Stimulated activated CD8-positive, alpha-beta memory T cell treated with anti-CD3 and anti-CD28 coated beads, Interleukin-2, amount 100 ng/mL, for 48 hours (primary cell): ENCODE measurements around the gene BPTF.
"Not testable (repeated sequence)": the region's sequence is repeated elsewhere in the genome, so short reads cannot be mapped to it uniquely, and the experiment has no call there.

Experiments used
- DNase-seq, 2 donors: peaks; one replicate each; pipeline ENCODE4 v3.0.0-alpha.2; 2020; ENCODE audit warnings: low read depth in 2 of 2

The BPTF gene

DNA sequence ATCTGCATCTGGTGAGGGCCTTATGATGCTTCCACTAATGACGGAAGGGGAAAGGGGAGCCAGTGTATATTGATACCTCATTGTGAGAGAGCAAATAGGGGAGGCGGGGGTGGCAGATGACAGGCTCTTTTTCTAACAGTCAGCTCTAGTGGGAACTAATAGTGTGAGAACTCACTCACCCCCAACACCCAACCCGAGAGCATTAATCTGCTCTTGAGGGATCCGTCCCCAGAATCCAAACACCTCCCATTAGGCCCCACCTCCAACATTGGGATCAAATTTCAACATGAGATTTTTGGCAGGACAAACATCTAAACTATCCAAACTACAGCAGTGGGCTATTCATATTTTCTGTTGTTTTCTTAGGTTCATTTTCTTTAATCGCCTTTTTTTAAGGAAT is 54.4 kb downstream of the BPTF start:
- no peak for DNase-seq

DNA sequence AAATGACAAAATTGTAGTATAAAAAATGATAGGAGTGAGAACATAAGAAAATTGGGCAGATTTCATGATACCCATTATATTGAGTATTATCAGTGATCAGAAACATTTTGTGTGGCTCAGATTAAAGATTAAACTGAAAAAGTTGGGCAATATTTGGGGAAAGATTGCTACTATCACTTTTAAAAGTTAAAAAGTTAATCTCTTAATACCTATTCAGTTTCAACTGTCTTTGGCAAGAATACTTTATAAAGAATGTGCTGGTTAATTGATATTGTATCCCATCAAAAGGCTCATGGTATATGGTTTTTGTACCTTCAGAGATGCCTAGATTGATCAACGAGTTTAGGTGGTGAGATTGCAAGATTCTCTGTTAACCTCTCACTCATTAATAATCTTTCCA is 55.8 kb downstream of the BPTF start:
- DNase-seq: no peak

- no peak for DNase-seq
Measured at GRCh38 chr17:67884741-67885140, 59.4 kb downstream of the BPTF start.

DNA sequence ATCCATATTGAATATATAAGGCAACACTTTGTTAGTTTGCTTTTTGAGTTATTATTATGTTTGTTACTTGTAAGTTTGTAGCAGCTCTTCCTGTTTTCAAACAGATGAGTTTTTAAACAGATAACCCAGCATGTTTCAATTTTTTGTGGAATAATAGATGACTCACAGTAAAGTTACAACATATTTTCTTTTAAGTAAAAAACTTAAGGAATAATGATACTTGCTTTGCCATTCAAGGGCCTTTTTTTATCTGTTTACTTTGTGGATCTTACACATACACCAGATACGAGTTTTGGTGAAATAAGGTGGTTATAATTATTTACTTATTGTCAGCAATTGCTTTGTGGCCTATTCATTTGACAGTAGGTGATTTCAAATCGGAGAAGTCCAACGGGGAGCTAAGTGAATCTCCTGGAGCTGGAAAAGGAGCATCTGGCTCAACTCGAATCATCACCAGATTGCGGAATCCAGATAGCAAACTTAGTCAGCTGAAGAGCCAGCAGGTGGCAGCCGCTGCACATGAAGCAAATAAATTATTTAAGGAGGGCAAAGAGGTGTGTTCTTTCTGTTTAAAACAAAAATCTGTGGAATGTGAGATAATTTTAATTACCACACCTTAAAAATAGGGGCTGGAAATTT is 66.3 kb downstream of the BPTF start:
- DNase-seq: no peak

DNA sequence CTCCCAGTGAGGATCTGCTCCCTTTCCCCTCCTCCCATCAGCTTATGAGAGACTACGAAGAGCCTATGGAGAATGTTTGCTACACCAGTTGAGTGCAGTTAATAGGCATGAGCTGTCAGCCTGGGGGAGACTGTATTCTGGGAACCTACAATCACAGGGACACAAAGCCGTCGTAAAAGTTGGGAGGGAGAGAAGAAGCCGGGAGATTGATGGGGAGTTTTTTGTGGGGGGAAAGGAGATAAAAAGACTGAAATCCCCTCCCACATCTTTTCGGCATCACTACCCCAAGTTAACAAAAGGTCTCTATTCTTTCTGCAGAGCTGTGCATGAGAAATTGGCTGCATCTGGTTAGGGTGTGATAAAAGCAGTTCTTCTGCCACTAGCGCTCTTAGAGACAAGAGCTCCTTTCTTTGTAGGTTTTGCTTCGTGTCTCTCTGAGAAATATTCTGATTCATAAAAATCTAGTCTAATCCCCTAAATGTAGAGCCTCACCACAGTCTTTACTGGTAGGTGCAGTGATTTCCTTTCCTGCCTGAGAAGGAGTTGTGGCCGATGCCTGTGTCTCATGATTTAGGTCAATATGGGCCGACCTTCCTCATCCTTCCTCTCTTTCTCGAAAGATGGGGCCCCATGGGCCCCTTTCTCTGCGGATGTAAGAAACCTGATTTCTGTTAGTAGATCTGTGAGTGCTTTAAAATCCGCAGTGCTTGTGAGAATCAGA is 77.4 kb downstream of the BPTF start:
- DNase-seq: no peak

DNA sequence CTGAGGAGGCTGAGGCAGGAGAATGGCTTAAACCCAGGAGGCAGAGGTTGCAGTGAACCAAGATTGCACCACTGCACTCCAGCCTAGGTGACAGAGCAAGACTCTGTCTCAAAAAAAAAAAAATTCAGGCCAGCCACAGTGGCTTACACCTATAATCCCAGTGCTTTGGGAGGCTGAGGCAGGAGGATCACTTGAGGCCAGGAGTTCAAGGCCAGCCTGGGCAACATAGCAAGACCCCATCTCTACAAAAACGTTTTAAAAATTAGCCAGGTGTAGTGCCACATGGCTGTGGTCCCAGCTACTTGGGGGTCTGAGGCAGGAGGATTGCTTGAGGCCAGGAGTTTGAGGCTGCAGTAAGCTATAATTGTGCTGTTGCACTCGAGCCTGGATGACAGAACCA is 80.0 kb downstream of the BPTF start:
- DNase-seq: not testable (repeated sequence)

DNA sequence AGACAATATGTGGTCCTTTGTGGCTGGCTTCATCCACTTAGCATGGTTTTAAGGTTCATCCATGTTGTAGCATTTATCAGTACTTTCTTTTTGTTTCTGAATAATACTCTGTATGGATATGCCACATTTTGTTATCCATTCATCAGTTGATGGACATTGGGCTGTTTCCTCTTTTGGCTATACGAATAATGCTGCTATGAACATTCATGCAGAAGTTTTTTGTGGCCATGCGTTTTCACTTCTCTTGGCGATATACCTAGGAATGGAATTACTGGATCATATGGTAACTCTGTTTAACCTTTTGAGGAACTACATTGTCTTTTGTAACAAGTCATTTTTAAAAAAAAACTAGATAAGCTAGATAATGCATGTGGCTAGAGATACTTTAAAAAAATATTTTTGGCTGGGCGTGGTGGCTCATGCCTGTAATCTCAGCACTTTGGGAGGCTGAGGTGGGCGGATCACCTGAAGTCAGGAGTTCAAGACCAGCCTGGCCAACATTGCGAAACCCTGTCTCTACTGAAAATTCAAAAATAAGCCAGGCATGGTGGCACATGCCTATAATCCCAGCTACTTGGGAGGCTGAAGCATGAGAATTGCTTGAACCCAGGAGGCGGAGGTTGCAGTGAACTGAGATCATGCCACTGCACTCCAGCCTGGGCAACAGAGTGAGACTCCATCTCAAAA is 85.0 kb downstream of the BPTF start:
- DNase-seq: not testable (repeated sequence)

DNA sequence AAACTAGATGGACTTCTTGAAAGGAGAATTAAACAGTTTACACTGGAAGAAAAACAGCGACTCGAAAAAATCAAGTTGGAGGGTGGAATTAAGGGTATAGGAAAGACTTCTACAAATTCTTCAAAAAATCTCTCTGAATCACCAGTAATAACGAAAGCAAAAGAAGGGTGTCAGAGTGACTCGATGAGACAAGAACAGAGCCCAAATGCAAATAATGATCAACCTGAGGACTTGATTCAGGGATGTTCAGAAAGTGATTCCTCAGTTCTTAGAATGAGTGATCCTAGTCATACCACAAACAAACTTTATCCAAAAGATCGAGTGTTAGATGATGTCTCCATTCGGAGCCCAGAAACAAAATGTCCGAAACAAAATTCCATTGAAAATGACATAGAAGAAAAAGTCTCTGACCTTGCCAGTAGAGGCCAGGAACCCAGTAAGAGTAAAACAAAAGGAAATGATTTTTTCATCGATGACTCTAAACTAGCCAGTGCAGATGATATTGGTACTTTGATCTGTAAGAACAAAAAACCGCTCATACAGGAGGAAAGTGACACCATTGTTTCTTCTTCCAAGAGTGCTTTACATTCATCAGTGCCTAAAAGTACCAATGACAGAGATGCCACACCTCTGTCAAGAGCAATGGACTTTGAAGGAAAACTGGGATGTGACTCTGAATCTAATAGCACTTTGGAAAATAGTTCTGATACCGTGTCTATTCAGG is 85.9 kb downstream of the BPTF start:
- no peak for DNase-seq

DNA sequence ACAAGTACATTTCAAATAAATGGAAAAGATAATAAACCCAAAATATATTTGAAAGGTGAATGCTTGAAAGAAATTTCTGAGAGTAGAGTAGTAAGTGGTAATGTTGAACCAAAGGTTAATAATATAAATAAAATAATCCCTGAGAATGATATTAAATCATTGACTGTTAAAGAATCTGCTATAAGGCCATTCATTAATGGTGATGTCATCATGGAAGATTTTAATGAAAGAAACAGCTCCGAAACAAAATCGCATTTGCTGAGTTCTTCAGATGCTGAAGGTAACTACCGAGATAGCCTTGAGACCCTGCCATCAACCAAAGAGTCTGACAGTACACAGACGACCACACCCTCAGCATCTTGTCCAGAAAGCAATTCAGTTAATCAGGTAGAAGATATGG is 86.8 kb downstream of the BPTF start:
- DNase-seq: no peak

GRCh38 chr17:67912656-67913055 is 87.4 kb downstream of the BPTF start:
- no peak for DNase-seq

DNA sequence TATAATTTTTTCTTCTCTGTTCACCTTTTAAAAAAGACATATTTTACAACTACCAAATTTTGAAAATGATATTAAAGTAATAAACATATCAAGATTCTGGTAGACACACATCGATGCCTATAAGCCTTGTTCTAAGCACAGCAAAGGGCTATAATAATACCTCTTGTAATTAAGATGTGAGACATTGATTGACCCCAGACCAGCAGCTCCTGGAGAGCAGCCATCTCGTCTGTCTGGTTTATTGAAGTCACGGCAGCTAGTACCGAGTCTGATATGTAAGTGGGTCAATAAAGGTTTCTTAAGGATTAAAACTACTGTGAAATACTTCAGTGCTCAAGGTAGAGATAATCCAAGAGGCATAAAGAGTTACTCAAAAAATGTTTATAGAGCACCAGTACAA is 94.9 kb downstream of the BPTF start:
- no peak for DNase-seq

GRCh38 chr17:67922503-67922902 is 97.2 kb downstream of the BPTF start:
- DNase-seq: no peak

- not testable (repeated sequence) for DNase-seq
Measured at GRCh38 chr17:67928842-67929241, 103.5 kb downstream of the BPTF start.

DNA sequence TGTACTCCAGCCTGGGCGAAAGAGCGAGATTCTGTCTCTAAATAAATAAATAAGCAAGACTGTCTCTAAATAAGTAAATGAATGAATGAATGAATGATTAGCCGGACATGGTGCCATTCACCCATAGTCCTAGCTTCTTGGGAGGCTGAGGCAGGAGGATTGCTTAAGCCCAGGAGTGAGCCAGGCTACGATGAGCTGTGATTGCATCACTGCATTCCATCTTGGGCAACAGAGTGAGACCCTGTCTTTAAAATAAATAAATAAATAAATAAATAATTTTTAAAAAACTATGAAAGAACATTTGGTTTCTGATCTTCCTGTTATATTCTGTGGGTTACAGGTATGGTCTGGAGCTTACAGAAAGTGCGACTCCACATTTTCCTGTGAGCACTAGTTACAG is 105.9 kb downstream of the BPTF start:
- DNase-seq: no peak

GRCh38 chr17:67942810-67943209 is 117.5 kb downstream of the BPTF start:
- no peak for DNase-seq

DNA sequence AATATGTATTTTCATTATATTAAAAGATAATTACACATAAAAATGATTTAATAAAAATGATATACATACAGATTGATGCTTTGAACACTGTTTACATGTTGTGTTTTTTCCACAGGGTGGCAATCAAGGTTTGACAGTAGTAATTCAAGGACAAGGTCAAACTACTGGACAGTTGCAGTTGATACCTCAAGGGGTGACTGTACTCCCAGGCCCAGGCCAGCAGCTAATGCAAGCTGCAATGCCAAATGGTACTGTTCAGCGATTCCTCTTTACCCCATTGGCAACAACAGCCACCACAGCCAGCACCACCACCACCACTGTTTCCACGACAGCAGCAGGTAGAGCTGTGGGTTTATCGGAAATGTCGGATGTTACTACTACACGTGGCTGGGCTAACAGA is 118.7 kb downstream of the BPTF start:
- no peak for DNase-seq

DNA sequence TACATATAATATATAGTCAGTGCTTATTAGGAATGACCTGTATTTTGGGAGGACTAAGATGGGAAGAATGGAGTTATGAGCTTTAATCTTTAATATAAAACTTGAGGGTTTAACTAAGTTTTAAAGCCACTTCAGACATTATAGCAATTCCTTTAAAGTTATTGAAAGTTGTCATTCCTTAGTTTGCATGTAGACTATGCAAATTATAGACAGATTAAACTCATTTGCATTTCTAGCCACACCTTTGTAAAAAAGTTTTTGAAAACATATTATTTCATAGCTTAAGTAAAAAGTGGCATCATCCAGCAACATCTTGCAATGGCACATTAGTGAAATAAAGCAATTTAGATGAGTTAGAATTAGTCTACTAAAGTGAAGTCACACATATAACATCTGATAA is 121.2 kb downstream of the BPTF start:
- no peak for DNase-seq

DNA sequence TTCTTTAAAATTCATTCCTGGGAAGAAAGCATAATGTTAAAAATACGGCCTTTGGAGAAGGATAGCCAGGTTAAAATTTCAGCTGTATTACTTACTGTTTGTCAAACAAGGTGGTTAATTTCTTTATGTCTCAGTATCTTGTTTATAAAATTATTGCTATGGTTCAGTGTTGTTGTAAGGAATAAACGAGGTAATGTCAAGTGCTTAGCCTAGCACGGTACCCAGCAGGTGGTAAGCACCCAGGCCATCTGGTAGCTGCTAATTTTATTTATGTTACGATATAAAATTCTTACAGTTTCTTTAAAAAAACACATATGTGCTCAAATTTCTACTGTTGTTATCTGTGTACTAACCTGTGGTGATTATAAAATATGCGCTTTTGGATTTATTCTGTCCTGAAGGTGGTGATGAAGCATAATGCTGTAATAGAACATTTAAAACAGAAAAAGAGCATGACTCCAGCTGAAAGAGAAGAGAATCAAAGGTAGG is 122.1 kb downstream of the BPTF start:
- no peak for DNase-seq

- DNase-seq: no peak
Measured at GRCh38 chr17:67950945-67951344, 125.6 kb downstream of the BPTF start.

GRCh38 chr17:67959510-67959909 is 134.2 kb downstream of the BPTF start:
- DNase-seq: no peak

DNA sequence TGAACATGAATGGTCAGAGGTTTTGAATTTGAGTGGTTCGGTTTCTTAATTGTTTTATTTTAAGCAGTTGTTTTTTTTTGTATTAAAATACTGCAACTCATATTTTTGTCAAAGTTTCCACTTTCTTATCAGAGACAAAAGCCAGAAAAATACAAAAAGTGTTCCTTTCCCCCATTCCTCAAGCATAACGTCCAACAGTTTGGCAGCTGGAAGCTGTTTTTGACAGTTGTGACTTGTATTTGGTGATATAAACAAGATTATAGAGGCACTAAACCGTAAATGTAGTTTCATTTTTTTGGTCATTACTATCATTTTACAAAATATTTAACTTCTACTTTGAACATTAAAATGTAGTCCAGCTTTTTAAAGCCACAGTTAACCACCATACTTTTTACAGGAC is 135.0 kb downstream of the BPTF start:
- DNase-seq: not testable (repeated sequence)

DNA sequence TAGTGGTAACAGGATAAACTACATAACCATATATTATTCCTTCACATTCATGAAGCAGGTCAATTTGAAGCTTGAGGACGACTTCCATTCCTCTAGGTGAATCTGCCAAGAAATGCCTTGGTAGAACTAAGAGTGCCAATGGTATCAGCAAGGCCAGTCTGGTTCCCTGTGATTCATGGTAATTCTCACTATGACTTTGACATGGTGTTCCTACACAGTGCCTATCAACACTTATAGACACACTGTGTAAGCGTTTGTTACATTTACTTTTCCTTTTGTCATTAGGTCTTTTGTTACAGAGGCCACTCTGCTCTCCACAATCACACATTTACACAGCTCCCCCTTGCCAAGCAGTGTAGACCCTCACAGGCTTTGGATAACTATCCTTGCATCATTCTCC is 136.9 kb downstream of the BPTF start:
- DNase-seq: not testable (repeated sequence)
